Skin of body (tissue), 2 donors: Measurements from ENCODE around the gene DDX52. TPM values are rescaled to one million over a fixed set of nuclear protein-coding genes. Genes with fewer than 3 reads are reported as not detected.
"Not testable (repeated sequence)": the region's sequence is repeated elsewhere in the genome, so short reads cannot be mapped to it uniquely, and the experiment has no call there.

Experiments used
- DNase-seq: peaks from one replicate; lab custom pipeline; 2025; lab: John Stamatoyannopoulos, UW
- total RNA-seq: library from RNA; depleted of rRNA; stranded (reverse); fragments of >200 nt; gene quantifications from one replicate; pipeline ENCODE4 v1.2.3, GENCODE V29; 2014

DDX52 gene
- total RNA-seq, result 20.7 TPM

DNA sequence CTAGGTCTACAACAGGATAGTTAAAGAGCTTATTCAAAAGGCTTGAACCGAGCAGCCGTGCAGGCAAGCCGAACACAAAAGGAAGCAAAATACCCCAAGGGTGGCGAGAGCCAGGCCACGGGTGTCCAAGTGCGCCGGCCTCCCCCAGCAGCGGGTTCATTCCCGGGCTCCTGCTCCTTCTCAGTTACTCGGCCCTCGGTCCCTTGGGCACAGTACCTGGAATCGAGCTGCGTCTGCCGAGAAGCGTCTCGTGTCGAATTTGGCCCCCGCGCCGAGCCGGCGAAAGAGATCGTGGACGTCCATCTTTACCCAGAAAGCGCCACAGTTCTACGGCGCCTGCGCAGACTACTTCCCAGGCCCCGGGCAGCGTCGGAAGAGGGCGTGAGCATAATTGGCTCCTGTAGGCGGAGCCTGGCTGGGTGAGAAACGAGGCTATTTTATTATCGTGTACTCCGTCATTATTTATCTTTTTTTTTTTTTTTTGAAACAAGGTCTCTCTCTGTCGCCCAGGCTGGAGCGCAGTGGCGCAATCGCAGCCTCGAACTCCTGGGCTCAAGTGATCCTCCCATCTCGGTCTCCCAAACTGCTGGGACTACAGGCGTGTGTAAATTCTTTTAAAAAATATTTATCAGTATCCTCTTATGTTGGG lies at the start of gene DDX52:
Gene DDX52, minus strand, starts transcription at position 329 of the 649 bp plus-strand sequence. Its CDS starts 26 bp downstream, at position 303.
- DNase-seq, result peak; percentile 64

DNA sequence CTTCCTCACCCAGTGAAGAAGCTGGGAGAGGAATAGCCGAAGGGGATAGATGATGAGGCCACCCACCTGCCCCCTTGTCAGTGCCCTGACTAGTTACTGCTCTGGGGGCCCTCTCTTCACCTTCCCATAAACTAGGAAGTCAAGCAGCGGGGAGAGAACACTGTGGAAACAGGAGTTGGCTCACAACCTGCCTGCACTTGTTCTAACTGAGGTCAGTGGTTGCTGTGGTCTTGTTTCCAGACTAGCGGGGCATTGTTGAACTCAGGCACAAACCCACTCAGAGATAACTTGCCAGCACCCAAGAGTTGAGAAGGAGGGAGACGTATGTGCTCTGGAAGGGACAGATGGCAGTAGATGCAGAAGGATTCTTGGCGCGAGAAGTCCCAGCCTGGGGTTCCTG lies 48.6 kb upstream of the DDX52 start:
- no peak for DNase-seq

GRCh38 chr17:37689317-37689716 lies 46.1 kb upstream of the DDX52 start:
- no peak for DNase-seq

- DNase-seq, result no peak
Measured at GRCh38 chr17:37683454-37683984, 40.3 kb upstream of the DDX52 start.

- no peak for DNase-seq
Measured at GRCh38 chr17:37682007-37682406, 38.8 kb upstream of the DDX52 start.

DNA sequence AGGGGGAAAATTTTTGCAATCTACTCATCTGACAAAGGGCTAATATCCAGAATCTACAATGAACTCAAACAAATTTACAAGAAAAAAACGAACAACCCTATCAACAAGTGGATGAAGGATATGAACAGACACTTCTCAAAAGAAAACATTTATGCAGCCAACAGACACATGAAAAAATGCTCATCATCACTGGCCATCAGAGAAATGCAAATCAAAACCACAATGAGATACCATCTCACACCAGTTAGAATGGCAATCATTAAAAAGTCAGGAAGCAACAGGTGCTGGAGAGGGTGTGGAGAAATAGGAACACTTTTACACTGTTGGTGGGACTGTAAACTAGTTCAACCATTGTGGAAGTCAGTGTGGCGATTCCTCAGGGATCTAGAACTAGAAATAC lies 36.7 kb upstream of the DDX52 start:
- DNase-seq, result not testable (repeated sequence)

- no peak for DNase-seq
Measured at GRCh38 chr17:37678036-37678435, 34.8 kb upstream of the DDX52 start.

- DNase-seq, result no peak
Measured at GRCh38 chr17:37677021-37677420, 33.8 kb upstream of the DDX52 start.

GRCh38 chr17:37676115-37676925 lies 33.1 kb upstream of the DDX52 start:
- no peak for DNase-seq

DNA sequence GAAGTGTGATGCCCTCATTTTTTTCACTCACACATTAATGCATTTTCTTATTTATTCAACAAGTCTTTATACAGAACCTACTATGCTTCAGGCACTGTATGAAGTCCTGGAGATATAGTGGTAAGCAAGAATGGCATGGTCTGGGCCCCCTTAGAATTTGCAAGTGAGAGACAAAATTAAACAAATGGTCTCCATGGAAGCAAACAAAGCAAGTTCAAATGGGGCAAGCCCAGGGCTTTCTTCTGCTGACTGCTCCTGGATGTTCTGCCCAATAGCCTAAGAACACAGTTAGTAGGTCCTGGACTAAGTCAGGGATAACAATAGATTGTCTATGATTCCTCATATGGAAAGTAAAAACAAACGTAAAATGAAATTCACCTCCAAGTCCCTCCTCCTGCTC lies 31.3 kb upstream of the DDX52 start:
- DNase-seq, result no peak

- no peak for DNase-seq
Measured at GRCh38 chr17:37673386-37673785, 30.1 kb upstream of the DDX52 start.

GRCh38 chr17:37672548-37673078 lies 29.4 kb upstream of the DDX52 start:
- DNase-seq, result no peak

DNA sequence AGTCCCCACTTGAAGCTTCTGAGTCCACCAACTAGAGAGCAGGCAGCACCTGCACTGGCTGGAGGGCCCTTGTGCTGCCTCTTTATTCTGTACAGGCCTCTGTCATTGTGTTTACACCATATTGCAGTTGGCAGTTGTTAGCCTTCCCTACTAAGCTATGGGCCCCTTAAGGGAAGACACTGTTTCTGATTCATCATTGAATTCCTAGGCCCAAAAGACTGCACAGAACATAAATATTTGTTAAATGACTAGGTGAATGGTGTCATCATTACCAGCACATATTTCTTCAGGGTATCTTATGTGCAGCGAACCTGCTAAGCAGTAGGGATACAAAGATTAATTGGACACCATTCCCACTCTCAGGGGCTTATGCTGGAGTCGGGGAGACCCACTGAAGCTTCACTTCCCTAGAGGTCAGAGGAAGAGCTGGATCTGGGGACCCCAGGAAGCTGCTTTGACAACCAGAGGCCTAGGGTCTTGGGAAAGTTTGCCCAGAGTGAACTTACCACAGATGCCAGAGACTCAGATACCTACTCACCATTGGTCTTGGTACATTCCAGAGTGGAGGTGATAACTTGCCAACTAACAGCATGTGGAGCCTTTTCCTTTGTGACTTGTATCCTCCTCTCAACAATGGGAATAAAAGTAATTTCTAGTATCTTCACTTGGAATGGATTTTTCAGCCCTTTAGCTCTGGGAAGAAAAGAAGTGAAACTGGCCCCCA lies 28.7 kb upstream of the DDX52 start:
- DNase-seq, result no peak

GRCh38 chr17:37671028-37671823 lies 28.0 kb upstream of the DDX52 start:
- no peak for DNase-seq

- DNase-seq, result no peak
Measured at GRCh38 chr17:37667039-37667438, 23.8 kb upstream of the DDX52 start.

DNA sequence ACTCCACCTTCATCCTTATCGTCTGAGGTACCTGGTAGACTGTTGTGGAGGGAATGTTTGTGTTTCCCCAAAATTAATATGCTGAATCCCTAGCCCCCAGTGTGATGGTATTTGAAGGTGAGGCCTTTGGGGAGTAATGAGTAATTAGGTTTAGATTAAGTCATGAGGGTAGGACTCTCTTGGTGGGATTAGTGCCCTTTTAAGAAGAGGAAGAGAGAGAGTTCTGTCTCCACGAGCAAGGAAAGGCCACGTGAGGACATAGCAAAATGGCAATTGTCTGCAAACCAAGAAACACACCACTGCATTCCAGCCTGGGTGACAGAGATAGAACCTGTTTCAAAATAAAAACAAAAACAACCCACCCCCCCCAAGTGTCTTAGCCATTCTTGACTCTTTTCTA lies 21.0 kb upstream of the DDX52 start:
- DNase-seq, result no peak

- DNase-seq, result no peak
Measured at GRCh38 chr17:37662353-37662752, 19.1 kb upstream of the DDX52 start.

DNA sequence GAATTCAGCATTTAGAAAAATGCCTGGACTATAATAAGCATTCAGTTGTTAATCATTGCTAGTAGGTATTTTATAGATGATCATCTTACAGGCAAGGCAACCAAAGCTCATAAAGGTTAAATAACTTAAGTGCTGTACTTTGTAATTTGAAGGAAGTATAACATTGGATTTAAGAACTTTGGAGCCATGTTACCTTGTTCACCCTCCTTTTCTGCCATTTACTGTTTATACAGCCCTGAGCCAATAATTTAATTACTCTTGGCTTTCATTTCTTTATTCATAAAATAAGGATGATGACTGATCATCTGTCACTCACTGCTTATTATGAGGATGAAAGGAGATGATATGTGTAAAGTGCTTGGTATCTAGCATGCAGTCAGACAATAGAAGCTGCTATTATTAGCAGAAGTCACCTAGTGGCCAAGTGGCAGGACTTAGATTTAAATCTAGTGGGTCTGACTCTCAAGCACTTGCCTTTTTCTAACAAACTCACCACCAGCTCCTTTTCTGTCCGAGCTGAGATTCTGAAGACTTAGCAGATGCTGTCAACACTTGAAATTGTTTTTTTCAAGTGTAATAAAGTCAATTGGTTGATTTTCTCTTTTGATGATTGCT lies 18.3 kb upstream of the DDX52 start:
- no peak for DNase-seq

- DNase-seq, result no peak
Measured at GRCh38 chr17:37659925-37660324, 16.7 kb upstream of the DDX52 start.

- DNase-seq, result no peak
Measured at GRCh38 chr17:37657202-37657601, 14.0 kb upstream of the DDX52 start.

GRCh38 chr17:37651849-37652248 lies 8.6 kb upstream of the DDX52 start:
- DNase-seq, result no peak
